ENCODE data around the gene PRR15. TPM values are rescaled to one million over a fixed set of nuclear protein-coding genes. Genes with fewer than 3 reads are reported as not detected.

The PRR15 gene
- total and polyA plus RNA-seq, 4 donors, result 0.02 to 0.98 (median 0.17) TPM; not detected in 1

DNA sequence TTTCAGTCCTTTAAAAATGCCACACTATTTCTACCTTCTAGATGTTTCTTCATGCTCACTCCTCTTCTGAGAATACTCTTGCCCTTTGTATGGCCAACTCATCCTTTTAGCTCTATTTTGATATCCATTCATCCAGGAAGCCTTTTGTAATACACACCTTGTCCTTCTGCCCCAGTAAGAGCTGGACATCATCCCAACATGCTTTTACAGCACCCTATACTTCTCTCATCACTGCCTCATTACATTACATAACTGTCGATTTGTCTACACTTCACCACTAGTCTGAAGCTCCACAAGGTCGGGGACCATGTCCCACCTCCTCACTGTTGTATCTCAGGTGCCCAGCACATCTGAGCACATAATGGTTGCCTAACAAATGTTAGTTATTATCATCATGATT is 29.2 kb downstream of the PRR15 start:
- Histone ChIP-seq H3K9me3 (ENCODE audit: control insufficient read depth in 4 of 4, low read length in 3 of 4) (no peaks in the 10 kb centered on the region), H3K36me3 (ENCODE audit: control insufficient read depth in 4 of 4, insufficient read depth in 3 of 4, low read depth in 1 of 4, low read length in 3 of 4) (no peaks in the 10 kb centered on the region), H3K9ac (ENCODE audit: low read depth in 1 of 2, low read length in 2 of 2) (no peak overlapping the region), H3K4me1 (ENCODE audit: control insufficient read depth in 4 of 4, insufficient read depth in 4 of 4, low read length in 3 of 4) (no peaks in the 10 kb centered on the region), H3K27ac (ENCODE audit: low read depth in 1 of 2, low read length in 2 of 2) (no peak overlapping the region), H3K4me3 (ENCODE audit: low read depth in 1 of 3, low read length in 3 of 3) (no peak overlapping the region), H3K27me3 (ENCODE audit: control insufficient read depth in 4 of 4, insufficient read depth in 4 of 4, low read length in 3 of 4) (no peaks in the 10 kb centered on the region)
- whole genome bisulfite sequencing, result 74% methylated on average over 2 of the region's 2 CpGs
- DNase-seq (ENCODE audit: low spot score), result no peak
- TF ChIP-seq EGR1 (IDR thresholded peaks at IDR 0.05; ENCODE audit: low read depth in 2 of 2) (no peak), HNF4G (IDR thresholded peaks at IDR 0.05) (no peak), TAF1 (conservative IDR thresholded peaks at IDR 0.05) (no peak), ZBTB33 (IDR thresholded peaks at IDR 0.05) (no peak), ATF3 (IDR thresholded peaks at IDR 0.05) (no peak), CTCF (IDR thresholded peaks at IDR 0.05; ENCODE audit: low read depth, low read length, missing input control) (no peak), NR2F2 (IDR thresholded peaks at IDR 0.05) (no peak), SP1 (IDR thresholded peaks at IDR 0.05) (no peak), JUND (IDR thresholded peaks at IDR 0.05) (no peak), FOXA2 (IDR thresholded peaks at IDR 0.05) (no peak)

DNA sequence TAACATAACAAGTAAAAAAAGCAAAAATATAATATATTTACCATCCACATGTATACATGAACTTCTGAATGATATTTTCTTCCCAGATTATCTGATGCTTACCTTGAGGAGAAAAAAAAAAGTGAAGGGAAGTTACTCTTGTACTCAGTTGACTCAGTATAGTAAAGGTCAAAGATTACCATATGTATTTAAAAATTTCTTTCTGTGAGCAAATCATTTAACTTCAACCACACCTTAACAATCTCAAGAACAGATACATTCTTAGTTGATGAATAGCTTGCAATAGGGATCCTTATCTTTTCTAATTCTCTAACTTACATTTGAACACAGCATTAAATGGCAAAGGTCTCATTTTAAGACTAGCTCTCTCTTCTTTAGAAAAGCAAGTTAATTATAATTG is 29.8 kb downstream of the PRR15 start:
- Histone ChIP-seq H3K27ac (ENCODE audit: low read depth in 1 of 2, low read length in 2 of 2) (no peak overlapping the region), H3K36me3 (ENCODE audit: control insufficient read depth in 4 of 4, insufficient read depth in 3 of 4, low read depth in 1 of 4, low read length in 3 of 4) (no peaks in the 10 kb centered on the region), H3K4me1 (ENCODE audit: control insufficient read depth in 4 of 4, insufficient read depth in 4 of 4, low read length in 3 of 4) (no peaks in the 10 kb centered on the region), H3K4me3 (ENCODE audit: low read depth in 1 of 3, low read length in 3 of 3) (no peak overlapping the region), H3K9ac (ENCODE audit: low read depth in 1 of 2, low read length in 2 of 2) (no peak overlapping the region), H3K27me3 (ENCODE audit: control insufficient read depth in 4 of 4, insufficient read depth in 4 of 4, low read length in 3 of 4) (no peaks in the 10 kb centered on the region), H3K9me3 (ENCODE audit: control insufficient read depth in 4 of 4, low read length in 3 of 4) (no peaks in the 10 kb centered on the region)
- DNase-seq (ENCODE audit: low spot score), result no peak
- TF ChIP-seq SP1 (IDR thresholded peaks at IDR 0.05), result no peak
- TF ChIP-seq TAF1 (conservative IDR thresholded peaks at IDR 0.05), result no peak
- no peak for TF ChIP-seq ZBTB33 (IDR thresholded peaks at IDR 0.05)
- no peak for TF ChIP-seq FOXA1 (IDR thresholded peaks at IDR 0.05)
- TF ChIP-seq YY1 (IDR thresholded peaks at IDR 0.05), result no peak
- no peak for TF ChIP-seq RXRA (IDR thresholded peaks at IDR 0.05)
- no peak for TF ChIP-seq NR2F2 (IDR thresholded peaks at IDR 0.05)
- TF ChIP-seq HNF4G (IDR thresholded peaks at IDR 0.05), result no peak
- TF ChIP-seq GABPA (IDR thresholded peaks at IDR 0.05 in 1 of 2, conservative IDR thresholded peaks at IDR 0.05 in 1 of 2), result no peak
- no peak for TF ChIP-seq ATF3 (IDR thresholded peaks at IDR 0.05)
- TF ChIP-seq, protein P1, sequence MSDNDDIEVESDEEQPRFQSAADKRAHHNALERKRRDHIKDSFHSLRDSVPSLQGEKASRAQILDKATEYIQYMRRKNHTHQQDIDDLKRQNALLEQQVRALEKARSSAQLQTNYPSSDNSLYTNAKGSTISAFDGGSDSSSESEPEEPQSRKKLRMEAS (IDR thresholded peaks at IDR 0.05), result no peak
- TF ChIP-seq CTCF (IDR thresholded peaks at IDR 0.05; ENCODE audit: low read depth, low read length, missing input control), result no peak
- no peak for TF ChIP-seq FOXA2 (IDR thresholded peaks at IDR 0.05)
- no peak for TF ChIP-seq JUND (IDR thresholded peaks at IDR 0.05)
- no peak for TF ChIP-seq HNF4A (conservative IDR thresholded peaks at IDR 0.05)
- no peak for TF ChIP-seq RAD21 (IDR thresholded peaks at IDR 0.05)
- TF ChIP-seq REST (IDR thresholded peaks at IDR 0.05), result no peak
- no peak for TF ChIP-seq EGR1 (IDR thresholded peaks at IDR 0.05; ENCODE audit: low read depth in 2 of 2)

Measured in liver (tissue), 9 donors.